Activated CD4-positive, CD25-positive, alpha-beta regulatory T cell treated with anti-CD3 and anti-CD28 coated beads, Interleukin-2, amount 50 U/mL, for 16 hours (primary cell): ENCODE data around the gene USP44.

Experiments
- DNase-seq: peaks from one replicate; pipeline ENCODE4 v3.0.0-alpha.2; 2020; ENCODE audit warnings: low read depth, low spot score

Gene USP44

DNA sequence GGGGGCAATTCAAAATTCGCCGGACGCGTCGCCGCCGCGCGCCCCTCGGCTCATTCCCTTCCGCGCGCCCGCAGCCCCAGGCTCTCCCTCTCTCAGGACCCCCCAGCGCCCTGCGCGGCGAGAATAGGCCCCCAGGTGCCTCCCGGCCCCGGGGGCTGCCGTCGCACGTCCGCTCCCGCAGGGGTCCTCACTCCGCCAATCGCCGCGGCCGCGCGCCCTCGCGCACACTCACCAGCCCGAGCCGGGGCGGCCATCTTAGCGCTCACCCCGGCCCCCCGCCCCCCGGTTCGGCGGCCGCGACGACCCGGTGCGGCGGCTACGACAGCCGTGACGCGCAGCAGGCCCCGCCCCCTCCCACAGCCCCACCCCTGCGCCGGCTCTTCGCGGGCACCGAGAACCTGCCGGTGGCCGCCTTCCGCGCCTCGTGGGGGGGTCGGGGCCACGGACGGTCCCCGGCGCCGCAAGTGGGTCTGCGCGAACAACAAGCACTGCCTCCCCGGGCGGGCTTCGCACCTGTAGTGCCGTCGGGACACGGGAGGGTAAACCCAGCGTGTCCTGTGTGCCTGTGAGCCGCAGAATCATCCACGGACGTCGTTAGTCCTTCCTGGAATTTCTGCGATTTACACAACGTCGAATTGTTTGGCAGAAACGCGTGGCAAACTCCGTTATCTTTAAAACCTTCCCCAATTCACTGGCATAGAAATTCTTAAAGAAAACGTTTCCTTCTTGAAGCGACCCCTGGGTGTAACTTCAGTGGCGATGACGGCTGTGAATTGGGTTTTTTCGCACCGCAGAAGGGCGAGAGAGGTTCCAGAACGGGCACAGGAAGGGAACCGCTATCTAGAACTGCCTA lies 2.5 kb downstream of the USP44 start:
- peak; percentile 10 for DNase-seq

DNA sequence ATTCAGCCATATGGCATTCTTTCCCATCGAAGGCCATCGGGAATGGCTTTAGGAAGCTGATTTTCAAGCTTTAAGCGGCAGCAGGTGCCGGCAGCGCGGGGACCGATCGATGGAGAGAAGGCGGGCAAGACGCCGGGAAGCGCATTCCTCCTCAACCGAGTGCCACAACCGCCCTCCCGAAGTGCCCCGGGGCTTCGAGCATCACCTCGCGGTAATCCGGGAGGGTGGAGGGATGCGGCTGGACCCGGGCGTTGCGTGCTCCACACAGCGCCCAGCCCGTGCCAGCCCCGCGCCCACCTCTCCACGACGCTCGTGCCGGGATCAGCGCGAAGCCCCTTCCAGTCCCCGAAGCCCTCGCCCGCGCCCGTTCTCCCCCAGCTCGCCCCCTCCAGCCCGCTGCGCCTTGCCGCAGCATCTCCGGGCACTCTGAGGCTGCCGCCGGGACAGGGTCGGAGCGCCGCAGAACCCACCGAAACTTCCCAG lies 3.2 kb downstream of the USP44 start:
- DNase-seq = no peak

DNA sequence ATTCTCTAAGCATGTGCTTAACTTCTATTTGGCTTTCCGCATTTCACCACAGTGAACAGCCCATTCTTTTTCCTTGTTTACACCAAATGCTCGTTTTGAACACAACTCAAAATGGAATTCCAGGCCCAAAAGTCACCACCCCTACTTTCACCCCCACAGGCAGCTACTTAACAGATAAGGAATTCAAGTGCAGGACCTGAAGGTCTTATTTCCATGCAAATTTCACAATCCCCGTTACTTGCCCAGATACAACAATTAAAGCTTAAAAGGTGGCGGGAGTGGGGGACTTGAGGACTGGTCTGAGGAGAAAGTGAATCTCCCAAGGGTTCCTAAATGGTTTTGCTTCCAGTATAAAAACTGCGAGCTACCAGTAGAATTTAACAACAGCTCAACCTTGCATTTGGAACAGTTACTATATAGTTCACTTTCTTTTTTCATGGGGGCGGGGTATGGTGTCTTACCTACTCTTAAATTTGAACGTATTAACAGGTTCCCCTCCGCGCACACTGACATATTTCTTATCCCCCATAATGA lies 3.7 kb downstream of the USP44 start:
- no peak for DNase-seq

DNA sequence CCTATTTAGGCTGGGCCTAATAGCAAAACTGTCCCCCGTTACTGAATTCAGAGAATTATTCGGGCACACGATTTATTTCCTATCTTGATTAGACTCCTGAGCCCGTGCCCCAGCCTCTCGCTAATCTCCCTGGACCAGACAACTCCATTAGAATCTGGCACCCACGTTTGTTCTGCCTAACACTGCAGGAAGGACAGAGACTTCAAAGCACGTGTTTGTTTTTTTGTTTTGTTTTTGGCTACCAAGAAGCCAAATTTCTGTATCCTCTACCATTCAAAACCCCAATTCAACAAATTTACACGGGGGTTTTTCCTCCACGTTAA lies 4.8 kb downstream of the USP44 start:
- no peak for DNase-seq

DNA sequence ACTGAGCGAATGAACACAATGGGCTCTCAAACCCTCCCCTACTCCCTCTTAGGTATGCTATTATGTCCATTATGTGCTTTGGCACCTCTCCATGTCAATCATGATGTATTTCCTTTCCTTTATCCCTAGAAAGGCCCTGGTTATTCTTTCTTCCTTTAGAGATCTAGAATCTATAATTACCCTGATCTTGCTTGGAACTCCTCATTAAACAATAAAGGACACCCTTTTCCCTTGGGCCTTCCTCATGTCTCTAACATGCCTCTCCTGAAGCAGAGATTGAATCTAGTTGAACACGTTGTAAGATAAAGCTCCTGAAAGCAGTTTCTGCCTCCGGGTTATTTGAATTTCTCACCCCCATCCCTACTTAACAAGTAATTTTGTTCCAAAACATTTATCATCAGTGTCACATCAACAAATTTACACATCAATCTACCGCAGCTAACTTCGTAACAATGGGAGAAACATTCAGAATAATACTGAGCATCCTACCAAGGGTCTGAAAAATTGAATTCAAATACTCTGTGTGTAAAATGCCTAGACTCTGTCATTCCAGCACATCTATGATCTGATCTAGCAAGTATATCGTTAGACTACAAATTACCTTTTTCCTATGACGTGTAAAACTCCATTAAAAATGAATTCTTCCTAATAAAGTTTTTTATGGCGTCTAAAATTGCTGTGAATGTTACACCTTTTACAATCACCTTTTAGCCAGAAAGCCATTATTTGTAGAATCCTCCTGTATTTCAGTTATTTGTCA lies 5.4 kb downstream of the USP44 start:
- DNase-seq = no peak

DNA sequence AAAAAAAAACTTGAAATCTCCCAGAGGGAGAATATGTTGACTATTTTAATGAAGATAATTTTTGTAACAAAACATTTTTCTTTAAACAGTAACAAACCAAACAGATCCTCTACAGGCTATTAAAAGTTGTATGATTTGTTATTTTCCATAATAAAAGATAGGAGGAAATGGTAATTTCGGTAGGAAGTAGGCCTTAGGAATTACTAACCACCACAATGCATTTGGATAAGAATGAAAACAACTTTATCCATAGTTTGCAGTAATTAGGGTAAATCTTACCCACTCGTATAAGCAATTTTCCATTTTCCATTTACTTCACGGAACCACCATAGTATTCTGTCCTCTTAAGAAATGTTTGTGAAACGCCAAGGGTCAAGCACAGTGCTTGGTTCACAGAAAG lies 6.0 kb downstream of the USP44 start:
- no peak for DNase-seq

DNA sequence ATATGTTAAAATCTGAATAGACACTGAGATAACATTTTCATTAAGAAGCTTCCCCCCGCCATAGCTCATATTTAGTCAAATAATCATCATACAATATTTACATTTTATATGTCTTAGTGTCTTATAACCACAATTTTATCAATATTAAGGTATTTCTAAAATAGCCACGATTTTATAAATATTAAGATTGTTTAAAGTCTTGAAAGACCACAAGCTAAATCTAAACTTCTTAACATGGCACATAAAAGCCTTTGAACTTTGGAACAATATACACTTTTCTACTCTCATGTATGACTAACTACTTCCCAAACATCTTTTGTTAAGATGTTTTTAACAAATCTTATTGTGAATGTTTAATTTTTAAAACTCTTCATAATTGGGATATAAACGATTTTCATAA lies 6.5 kb downstream of the USP44 start:
- DNase-seq = no peak

DNA sequence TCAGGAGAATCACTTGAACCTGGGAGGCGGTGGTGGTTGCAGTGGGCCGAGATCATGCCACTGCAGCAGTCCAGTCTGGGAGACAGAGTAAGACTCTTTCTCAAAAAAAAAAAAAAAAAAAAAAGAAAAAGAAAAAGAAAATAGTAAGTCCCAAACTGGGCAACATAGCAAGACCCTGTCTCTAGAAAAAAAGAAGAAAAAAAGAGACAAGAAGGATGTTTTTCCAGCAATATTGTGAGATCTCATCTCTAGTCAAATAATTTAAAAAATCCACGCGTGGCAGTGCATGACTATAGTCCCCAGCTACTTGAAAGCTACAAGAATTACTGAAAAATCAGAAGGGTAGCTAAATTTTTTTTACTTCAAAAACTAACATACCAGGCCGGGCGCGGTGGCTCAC lies 8.0 kb downstream of the USP44 start:
- DNase-seq = no peak

DNA sequence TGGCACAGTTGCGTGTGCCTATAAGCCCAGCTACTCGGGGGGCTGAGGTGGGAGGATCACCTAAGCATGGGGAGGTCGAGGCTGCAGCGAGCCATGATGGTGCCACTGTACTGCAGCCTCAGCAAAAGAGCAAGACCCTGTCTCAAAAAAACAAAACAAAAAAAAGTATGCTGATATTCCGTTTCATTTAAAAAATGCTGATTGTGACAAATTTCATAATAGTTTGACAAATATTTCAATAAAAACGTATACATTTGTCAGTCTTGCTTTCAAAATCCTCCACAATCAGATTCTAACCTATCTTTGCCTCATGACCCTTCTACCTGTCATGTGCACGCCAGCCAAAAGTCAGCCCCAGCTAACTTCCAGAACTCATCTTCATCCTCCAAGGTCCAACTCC lies 9.8 kb downstream of the USP44 start:
- no peak for DNase-seq

DNA sequence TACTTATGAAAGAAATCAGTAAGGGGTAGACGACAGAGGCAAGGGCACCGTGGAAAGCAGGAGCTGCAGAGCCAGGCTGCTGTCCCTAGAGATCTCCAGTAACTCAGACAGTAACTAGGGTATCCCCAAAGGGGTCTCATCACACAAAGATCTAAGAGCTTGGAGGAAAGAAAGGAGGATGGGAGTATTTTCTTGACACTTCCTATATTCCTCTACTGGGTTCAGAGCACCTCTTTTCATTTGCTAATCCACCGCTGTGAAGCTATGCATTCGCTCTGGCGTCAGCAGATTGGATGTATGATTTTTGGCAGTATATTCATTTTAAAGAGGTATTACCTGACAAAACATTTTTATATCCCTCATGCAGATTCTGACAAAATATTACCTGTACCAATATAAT lies 12.6 kb downstream of the USP44 start:
- DNase-seq = no peak

DNA sequence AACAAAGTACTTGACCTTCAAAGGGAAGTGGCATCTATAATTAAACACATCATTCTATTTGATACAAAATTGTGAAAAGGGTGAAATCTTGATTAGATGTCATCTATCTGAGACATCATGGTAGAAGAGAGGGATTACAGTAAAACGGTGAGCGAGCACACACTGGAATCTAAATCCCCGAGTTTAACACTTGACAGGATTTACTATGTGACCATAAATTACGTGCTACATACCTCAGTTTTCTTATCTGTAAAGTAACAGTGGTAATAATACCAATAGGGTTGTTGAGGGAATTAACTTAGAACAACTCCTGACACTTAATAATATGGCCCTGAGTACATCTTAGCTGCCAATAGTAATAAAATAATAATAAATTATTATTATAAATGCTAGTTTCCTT lies 13.3 kb downstream of the USP44 start:
- DNase-seq = no peak

DNA sequence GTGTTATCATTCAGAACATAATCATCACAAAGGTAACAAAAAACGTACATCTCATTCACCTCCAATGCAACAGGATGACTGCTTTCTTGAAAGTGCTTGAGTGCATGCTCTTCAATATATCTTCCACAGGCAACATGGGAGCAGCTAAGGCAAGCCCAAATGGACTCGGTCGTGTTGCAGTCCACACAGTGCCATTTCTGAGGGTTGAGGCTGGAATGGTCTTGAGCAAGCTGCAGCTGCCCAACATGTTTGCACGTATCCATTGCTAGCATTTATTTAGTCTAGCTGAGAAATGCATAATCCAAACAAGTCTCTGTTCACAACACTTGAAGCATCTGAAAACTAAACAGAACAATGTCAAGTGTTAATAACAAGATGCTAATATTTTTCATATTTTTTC lies 17.3 kb downstream of the USP44 start:
- DNase-seq = no peak

DNA sequence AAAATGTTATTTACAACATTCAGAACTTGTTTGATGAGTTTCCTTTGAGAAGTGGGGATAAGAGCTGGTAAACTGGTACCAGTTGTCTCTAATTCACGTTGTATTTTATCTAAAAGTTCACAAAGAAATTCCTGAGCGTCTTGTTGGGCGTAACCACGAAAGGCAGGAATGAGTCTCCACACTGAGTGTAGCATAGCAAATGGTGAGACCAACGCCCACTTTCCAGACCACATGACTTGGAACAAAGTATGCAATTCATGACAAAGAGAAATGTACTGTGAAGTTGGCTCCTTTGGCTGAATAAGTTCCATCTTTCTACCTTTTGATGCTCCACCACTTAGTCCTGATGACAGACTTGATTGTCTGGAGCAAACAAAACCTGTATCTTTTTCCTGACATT lies 18.4 kb downstream of the USP44 start:
- no peak for DNase-seq

DNA sequence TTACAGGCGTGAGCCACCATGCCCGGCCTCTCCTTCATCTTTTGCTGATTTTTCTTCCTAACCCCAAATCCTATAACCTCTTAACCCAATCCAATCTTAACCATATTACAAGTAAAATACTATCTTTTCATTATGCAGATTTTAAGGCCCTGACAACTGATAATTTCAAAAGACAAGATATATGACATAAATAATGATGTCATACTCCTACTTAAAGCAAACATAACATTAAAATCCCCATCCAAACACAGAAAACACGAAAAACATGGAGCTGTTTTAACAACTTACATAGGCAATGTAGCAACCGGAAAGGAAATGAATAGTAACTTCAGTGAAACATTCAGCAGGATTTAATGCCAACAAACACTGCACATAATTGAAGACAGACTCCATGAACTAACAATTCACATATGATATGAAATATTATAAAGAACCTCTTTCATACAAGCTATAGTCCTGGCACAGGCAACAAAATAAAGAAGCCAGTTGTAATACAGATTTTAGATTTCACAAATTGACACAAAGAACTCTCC lies 21.5 kb downstream of the USP44 start:
- DNase-seq = no peak

DNA sequence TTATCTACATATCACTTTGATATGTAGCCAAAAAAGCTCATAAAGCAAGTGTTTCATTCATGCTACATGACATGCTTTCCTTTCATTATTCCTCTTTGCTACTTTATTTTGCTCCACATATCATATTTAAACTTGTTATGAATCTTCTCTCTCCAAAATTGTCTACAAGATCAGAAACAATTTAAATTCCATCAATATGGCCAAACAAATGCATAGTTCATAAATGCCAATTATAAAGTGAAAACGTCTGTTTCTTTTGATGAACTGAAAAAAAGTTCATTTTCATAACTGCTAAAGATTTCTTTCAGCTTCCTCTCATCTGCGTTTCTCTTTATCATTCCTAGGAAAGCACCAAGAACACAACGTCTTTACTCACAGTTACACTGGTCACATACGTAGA lies 22.8 kb downstream of the USP44 start:
- DNase-seq = no peak

DNA sequence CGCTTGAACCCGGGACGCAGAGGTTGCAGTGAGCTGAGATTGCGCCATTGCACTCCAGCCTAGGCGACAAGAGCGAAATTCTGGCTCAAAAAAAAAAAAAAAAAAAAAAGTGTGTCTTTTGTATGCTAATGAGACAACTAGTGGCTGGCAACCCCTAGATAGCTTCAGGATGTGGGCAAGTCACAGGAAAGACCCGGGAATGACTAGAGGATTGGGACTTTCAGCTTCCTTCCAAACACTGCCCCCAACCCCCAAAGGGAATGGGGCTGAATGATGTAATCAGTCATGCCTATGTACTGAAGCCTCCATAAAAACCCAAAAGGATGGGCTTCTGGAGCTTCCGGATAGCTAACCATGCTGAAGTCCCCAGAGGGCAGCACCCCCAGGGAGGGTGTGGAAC lies 28.6 kb downstream of the USP44 start:
- no peak for DNase-seq

DNA sequence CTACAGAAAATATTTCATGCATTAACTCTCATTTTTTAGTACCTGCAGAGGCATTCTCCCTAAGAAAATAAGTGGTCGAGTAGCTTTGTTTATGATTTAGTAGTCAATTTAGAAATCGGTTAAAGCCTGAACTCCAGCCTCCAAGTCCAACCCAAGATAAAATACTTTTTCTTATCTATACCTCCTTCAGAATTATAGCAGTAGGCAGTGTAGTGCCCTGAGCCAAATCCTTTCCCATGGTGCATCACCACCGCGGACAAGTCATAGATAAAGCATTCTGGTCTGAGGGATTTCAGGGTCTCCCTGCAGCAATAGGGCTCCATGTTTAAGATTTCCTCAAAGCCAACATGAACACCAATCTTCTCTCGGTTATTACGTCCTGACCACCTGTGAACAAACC lies 30.5 kb downstream of the USP44 start:
- DNase-seq = no peak

DNA sequence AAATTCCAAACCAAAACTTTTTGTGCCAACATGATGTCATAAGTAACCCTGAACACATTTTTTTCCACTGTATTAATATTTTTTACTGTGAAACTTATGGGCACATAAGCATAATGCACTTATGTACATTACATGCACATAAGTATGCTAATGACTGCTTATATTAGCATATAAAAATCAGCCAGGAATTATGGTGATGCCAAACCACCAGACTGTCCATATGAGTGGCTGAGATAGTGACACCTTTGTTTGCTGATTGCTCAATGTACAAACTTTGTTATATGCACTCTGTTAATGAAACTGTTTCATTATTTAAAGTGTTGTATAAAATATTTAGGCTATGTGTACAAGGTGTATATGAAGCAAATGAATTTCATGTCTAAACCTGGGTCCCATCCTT lies 32.3 kb downstream of the USP44 start:
- no peak for DNase-seq

DNA sequence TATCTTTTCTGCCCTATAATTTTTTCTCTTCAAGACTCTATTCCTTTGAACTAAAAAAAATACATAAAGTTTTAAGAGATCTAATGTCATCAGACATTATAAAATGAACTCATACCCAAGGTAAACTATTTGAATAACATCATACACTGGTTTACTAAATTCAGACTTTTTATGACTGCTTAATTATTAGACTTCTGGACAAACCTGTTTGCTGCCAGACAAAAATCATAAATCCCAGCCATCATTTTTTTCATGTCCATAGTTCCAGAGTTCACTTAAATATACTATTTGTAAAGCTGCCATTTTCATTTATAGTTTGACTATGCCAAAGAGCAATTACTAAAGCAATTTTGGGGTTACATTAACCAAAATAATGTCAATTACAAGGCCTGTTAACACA lies 34.0 kb downstream of the USP44 start:
- no peak for DNase-seq

DNA sequence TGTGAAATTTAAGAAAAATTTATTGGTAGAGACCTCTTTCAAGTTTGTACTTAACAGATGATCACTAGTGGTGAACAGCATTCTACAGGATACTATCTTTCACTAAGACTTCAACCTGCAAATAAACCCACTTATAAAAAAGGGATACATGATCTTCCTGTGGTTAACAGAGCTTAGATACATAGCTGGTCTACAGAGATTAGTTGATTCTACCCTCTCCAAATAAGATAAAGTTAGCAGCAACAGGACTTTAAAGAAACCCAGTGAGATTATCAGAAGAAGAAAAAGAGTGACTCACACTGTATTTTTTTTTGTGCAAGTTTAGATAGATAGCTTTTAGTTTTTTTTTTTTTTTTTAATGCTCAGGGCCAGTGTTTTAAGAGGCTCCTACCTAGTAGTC lies 34.5 kb downstream of the USP44 start:
- no peak for DNase-seq

DNA sequence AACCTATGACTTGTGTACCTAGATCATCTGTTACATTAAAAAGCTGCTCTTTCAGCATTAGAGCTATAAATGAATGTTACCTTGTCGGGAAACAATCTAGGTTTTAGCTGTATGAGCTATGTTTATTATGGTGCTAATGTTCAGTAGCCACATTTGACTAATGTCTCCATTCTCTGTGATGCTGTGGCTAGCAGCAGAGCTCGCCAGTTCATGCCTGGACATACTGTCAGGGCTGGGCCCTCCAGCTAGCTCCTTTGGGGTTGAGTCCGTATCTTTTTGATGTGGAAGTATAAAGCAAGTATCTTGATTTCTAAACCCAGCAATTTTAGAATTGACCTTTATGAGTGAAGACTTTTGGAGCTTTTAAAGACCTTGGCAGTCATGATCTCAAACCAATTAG lies 36.1 kb downstream of the USP44 start:
- no peak for DNase-seq

DNA sequence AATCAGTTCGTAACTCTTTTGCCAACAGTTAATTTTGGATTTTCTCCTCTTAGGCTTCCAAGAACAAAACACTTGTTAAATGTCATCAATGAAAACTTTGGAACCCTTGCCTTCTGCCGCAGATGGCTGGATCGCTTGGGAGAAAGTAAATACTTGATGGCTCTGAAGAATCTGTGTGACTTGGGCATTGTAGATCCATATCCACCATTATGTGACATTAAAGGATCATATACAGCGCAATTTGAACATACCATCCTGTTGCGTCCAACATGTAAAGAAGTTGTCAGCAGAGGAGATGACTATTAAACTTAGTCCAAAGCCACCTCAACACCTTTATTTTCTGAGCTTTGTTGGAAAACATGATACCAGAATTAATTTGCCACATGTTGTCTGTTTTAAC lies 37.7 kb downstream of the USP44 start:
- no peak for DNase-seq

DNA sequence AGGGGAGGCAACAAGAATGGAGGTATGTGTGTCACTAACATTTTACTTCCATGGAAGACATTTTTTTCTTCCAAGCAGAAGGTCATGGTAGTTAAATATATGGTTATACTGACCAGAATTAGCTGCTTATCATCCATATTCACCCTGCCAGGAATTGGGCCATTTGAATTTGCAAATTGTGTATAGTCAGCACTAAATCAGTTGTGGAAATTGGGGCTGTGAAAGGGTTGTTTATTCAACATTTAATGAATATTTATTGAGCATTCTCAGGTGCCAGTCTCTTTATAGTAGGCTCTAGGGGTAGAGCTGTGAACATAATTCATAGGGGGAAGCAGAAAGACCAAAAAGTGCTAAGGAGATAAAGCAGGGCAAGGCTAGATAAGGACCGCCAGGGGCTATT lies 39.3 kb downstream of the USP44 start:
- no peak for DNase-seq
